ENCODE results near the gene CES2. TPM values are rescaled to one million over a fixed set of nuclear protein-coding genes. Genes with fewer than 3 reads are reported as not detected.

The CES2 gene, protein sequence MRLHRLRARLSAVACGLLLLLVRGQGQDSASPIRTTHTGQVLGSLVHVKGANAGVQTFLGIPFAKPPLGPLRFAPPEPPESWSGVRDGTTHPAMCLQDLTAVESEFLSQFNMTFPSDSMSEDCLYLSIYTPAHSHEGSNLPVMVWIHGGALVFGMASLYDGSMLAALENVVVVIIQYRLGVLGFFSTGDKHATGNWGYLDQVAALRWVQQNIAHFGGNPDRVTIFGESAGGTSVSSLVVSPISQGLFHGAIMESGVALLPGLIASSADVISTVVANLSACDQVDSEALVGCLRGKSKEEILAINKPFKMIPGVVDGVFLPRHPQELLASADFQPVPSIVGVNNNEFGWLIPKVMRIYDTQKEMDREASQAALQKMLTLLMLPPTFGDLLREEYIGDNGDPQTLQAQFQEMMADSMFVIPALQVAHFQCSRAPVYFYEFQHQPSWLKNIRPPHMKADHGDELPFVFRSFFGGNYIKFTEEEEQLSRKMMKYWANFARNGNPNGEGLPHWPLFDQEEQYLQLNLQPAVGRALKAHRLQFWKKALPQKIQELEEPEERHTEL
- polyA plus RNA-seq (2011; rRNA removed): 19.4 and 20.4 TPM in 2 replicates
- polyA plus RNA-seq (2012; cell fraction: cytosol; rRNA removed): 13.6 and 19.6 TPM in 2 replicates
- 23.0 and 26.3 TPM in 2 replicates for polyA plus RNA-seq (2012; cell fraction: nucleus; rRNA removed)
- 19.9 to 22.0 TPM (median 20.3 TPM) in 3 replicates for polyA plus RNA-seq (2017; fragmentation: RNase III; extraction: RNeasy Plus Mini Kit Qiagen cat#74134 plus additional on column Dnase treatment)
- 29.4 and 33.2 TPM in 2 replicates for polyA minus RNA-seq (2011; rRNA and poly(A)+ RNA removed)

GRCh38 chr16:66935314-66936011 is at the start of gene CES2:
Gene CES2, plus strand, starts transcription at chr16:66935516. Its CDS starts 120 bp downstream, at chr16:66935636.
- H3K4me3 ChIP-seq: peak within 1 kb of the TSS; percentile 81
- WGBS (ENCODE audit: missing lambda C conversion rate): 79% methylated on average over 38 of the region's 44 CpGs
- CTCF ChIA-PET: interaction anchor here (1.6 kb wide), 1 partner anchor 40 kb away, joined by 8 read pairs; no protein-coding TSS in a partner anchor

GRCh38 chr16:66886321-66886720 is 49.0 kb upstream of the CES2 start:
- ChIA-PET CTCF (interaction anchor here (0.7 to 40.8 kb wide), 3 partner anchors 9 to 68 kb away, joined by 4 to 837 read pairs (median 57); partner anchors contain the start of genes CDH16 and RRAD), POLR2A (no interaction called here)
- H3K4me3 ChIP-seq: no peak overlapping the region
- no peak for FAIRE-seq
- TF ChIP-seq, protein P1, sequence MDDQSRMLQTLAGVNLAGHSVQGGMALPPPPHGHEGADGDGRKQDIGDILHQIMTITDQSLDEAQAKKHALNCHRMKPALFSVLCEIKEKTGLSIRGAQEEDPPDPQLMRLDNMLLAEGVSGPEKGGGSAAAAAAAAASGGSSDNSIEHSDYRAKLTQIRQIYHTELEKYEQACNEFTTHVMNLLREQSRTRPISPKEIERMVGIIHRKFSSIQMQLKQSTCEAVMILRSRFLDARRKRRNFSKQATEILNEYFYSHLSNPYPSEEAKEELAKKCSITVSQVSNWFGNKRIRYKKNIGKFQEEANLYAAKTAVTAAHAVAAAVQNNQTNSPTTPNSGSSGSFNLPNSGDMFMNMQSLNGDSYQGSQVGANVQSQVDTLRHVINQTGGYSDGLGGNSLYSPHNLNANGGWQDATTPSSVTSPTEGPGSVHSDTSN (IDR thresholded peaks at IDR 0.05): no peak
- no peak for TF ChIP-seq CBX8 (IDR thresholded peaks at IDR 0.05)
- TF ChIP-seq PHF8 (IDR thresholded peaks at IDR 0.05; ENCODE audit: borderline replicate concordance, low read depth): no peak
- no peak for TF ChIP-seq ZSCAN20 (CRISPR knock-in tag; IDR thresholded peaks at IDR 0.05)
- no peak for TF ChIP-seq CBX2 (IDR thresholded peaks at IDR 0.05; ENCODE audit: borderline replicate concordance, low read depth)
- no peak for TF ChIP-seq ZC3H11A (IDR thresholded peaks at IDR 0.05)
- TF ChIP-seq, protein P2, sequence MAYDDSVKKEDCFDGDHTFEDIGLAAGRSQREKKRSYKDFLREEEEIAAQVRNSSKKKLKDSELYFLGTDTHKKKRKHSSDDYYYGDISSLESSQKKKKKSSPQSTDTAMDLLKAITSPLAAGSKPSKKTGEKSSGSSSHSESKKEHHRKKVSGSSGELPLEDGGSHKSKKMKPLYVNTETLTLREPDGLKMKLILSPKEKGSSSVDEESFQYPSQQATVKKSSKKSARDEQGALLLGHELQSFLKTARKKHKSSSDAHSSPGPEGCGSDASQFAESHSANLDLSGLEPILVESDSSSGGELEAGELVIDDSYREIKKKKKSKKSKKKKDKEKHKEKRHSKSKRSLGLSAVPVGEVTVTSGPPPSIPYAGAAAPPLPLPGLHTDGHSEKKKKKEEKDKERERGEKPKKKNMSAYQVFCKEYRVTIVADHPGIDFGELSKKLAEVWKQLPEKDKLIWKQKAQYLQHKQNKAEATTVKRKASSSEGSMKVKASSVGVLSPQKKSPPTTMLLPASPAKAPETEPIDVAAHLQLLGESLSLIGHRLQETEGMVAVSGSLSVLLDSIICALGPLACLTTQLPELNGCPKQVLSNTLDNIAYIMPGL (CRISPR knock-in tag; IDR thresholded peaks at IDR 0.05; ENCODE audit: borderline replicate concordance): no peak
- no peak for TF ChIP-seq MAZ (IDR thresholded peaks at IDR 0.05; ENCODE audit: borderline replicate concordance, low read depth, low read length)
- TF ChIP-seq HOXA7 (CRISPR knock-in tag; IDR thresholded peaks at IDR 0.05): no peak
- TF ChIP-seq EP300 (IDR thresholded peaks at IDR 0.05): no peak
- no peak for TF ChIP-seq HOXB13 (CRISPR knock-in tag; IDR thresholded peaks at IDR 0.05; ENCODE audit: low read depth)
- TF ChIP-seq ZFP36 (IDR thresholded peaks at IDR 0.05; ENCODE audit: borderline replicate concordance, partially characterized antibody): no peak
- no peak overlapping the region for H3K4me2 ChIP-seq
- DNase-seq (ENCODE audit: low read depth in 1 of 2, low spot score in 1 of 2): no peak
- H3K4me1 ChIP-seq: peaks cover 11% of the 10 kb centered on the region; the same call in 2 of the 3 replicates
- no peak for ATAC-seq
- WGBS (ENCODE audit: missing lambda C conversion rate): 60% methylated on average over 2 of the region's 2 CpGs
- H3K27ac ChIP-seq: no peak overlapping the region
- no peaks in the 10 kb centered on the region for H3K9me3 ChIP-seq

More at GRCh38 chr16:66935314-66936011, at the start of gene CES2:
- peak in 1 of 2 experiments; percentile 32; a peak in 3 of 6 replicates for ATAC-seq
- no peaks in the 10 kb centered on the region for H3K9me3 ChIP-seq
- DNase-seq (ENCODE audit: low read depth in 1 of 2, low spot score in 1 of 2): no peak
- no peak for TF ChIP-seq ZC3H11A (IDR thresholded peaks at IDR 0.05)
- TF ChIP-seq POLR2A (IDR thresholded peaks at IDR 0.05; ENCODE audit: low read length): no peak
- no peak for TF ChIP-seq CHD4 (IDR thresholded peaks at IDR 0.05; ENCODE audit: borderline replicate concordance)
- TF ChIP-seq EHMT2 (IDR thresholded peaks at IDR 0.05; ENCODE audit: low read depth): no peak
- TF ChIP-seq RARB (CRISPR knock-in tag; IDR thresholded peaks at IDR 0.05): no peak
- no peak for TF ChIP-seq HES2 (IDR thresholded peaks at IDR 0.05)
- TF ChIP-seq CTCF (IDR thresholded peaks at IDR 0.05): no peak
- TF ChIP-seq, protein P3, sequence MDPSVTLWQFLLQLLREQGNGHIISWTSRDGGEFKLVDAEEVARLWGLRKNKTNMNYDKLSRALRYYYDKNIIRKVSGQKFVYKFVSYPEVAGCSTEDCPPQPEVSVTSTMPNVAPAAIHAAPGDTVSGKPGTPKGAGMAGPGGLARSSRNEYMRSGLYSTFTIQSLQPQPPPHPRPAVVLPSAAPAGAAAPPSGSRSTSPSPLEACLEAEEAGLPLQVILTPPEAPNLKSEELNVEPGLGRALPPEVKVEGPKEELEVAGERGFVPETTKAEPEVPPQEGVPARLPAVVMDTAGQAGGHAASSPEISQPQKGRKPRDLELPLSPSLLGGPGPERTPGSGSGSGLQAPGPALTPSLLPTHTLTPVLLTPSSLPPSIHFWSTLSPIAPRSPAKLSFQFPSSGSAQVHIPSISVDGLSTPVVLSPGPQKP (IDR thresholded peaks at IDR 0.05; ENCODE audit: low read depth, low read length): no peak
- H3K27ac ChIP-seq: peak within 1 kb of the TSS; percentile 94 to 99
- POLR2A ChIA-PET: no interaction called here
- H3K4me2 ChIP-seq: peak within 1 kb of the TSS; percentile 99
- FAIRE-seq: no peak
- peaks cover 28% of the 10 kb centered on the region for H3K4me1 ChIP-seq
